ENCODE data around the gene CDK14.

DNA sequence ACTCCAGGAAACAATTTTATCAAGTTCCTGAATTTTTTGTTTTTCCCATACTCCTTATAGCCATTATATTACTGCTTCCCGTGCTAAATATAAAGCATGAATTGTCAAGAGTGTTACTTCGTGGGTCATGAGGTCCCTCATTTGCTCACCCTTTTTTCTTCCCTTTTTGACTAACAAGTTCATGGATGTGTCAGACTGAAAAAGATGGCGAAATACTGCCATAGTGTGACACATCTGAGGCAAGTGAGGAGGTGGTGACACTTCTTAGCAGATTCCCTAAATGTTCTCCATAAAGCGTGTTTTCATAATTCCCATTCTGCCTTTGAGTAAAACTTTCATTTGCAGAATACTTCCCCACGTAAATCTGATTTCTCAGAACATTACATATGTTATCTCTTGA, 398.5 kb downstream of the CDK14 start:
- TF ChIP-seq CTCF (conservative IDR thresholded peaks at IDR 0.05 in 1 of 2, IDR thresholded peaks at IDR 0.05 in 1 of 2; ENCODE audit: low read depth in 1 of 2, low read length in 2 of 2), result no peak
- no peak for TF ChIP-seq EZH2 (IDR thresholded peaks at IDR 0.05; ENCODE audit: low read length, missing control alignments)

Measured in fibroblast of lung (primary cell).